ENCODE results near the gene CETP. TPM values are rescaled to one million over a fixed set of nuclear protein-coding genes. Genes with fewer than 3 reads are reported as not detected.

The CETP gene
- total and polyA plus RNA-seq, 9 of the 15 experiments (the other 6 are each of a cell fraction or from before 2014, with no cell fraction given) = 0.07 to 0.11 TPM; not detected in 7

GRCh38 chr16:56975714-56976113 is 14.0 kb downstream of the CETP start (continued):
- TF ChIP-seq THAP12 (CRISPR knock-in tag; IDR thresholded peaks at IDR 0.05) (no peak), ZEB2 (IDR thresholded peaks at IDR 0.05) (no peak), PKNOX1 (IDR thresholded peaks at IDR 0.05) (no peak), RBM14 (IDR thresholded peaks at IDR 0.05; ENCODE audit: borderline replicate concordance, insufficient read depth, low read depth, low read length) (no peak), JUNB (CRISPR knock-in tag; conservative IDR thresholded peaks at IDR 0.05) (no peak), ZBTB40 (IDR thresholded peaks at IDR 0.05) (no peak), ZBTB40 (CRISPR knock-in tag; IDR thresholded peaks at IDR 0.05) (no peak), KAT7 (CRISPR knock-in tag; IDR thresholded peaks at IDR 0.05; ENCODE audit: borderline replicate concordance) (no peak), RREB1 (CRISPR knock-in tag; IDR thresholded peaks at IDR 0.05) (no peak)

Measured in K562 (cell line).